ENCODE measurements around the gene TUBGCP2.

TUBGCP2 gene

GRCh38 chr10:133341983-133342382 is 33.3 kb upstream of the TUBGCP2 start:
- no peak for DNase-seq (ENCODE audit: low read depth)

GRCh38 chr10:133339708-133340380 is 31.2 kb upstream of the TUBGCP2 start:
- DNase-seq (ENCODE audit: low read depth), result no peak

GRCh38 chr10:133338080-133339071 is 29.7 kb upstream of the TUBGCP2 start:
- no peak for DNase-seq (ENCODE audit: low read depth)

- no peak for DNase-seq (ENCODE audit: low read depth)
Observed at GRCh38 chr10:133337370-133337725, 28.7 kb upstream of the TUBGCP2 start.

- peak; percentile 31 for DNase-seq (ENCODE audit: low read depth)
Observed at GRCh38 chr10:133336577-133337369, 28.1 kb upstream of the TUBGCP2 start, which contains the start of gene CALY. TSS of gene CALY (minus strand) at chr10:133336896. CDS start at chr10:133328989, 7,907 bp downstream.

- DNase-seq (ENCODE audit: low read depth), result no peak
Observed at GRCh38 chr10:133336118-133336576, 27.5 kb upstream of the TUBGCP2 start.

GRCh38 chr10:133335246-133336117 is 26.8 kb upstream of the TUBGCP2 start:
- DNase-seq (ENCODE audit: low read depth), result peak; percentile 57

GRCh38 chr10:133334503-133335245 is 26.0 kb upstream of the TUBGCP2 start:
- DNase-seq (ENCODE audit: low read depth), result no peak

GRCh38 chr10:133332936-133333699 is 24.4 kb upstream of the TUBGCP2 start:
- no peak for DNase-seq (ENCODE audit: low read depth)

- peak; percentile 73 for DNase-seq (ENCODE audit: low read depth)
Observed at GRCh38 chr10:133329491-133330202, 21.0 kb upstream of the TUBGCP2 start.

GRCh38 chr10:133328358-133329343 is 20.0 kb upstream of the TUBGCP2 start:
- no peak for DNase-seq (ENCODE audit: low read depth)

- DNase-seq (ENCODE audit: low read depth), result peak; percentile 24
Observed at GRCh38 chr10:133327651-133328357, 19.1 kb upstream of the TUBGCP2 start.

- DNase-seq (ENCODE audit: low read depth), result peak; percentile 63
Observed at GRCh38 chr10:133326745-133327650, 18.3 kb upstream of the TUBGCP2 start.

- no peak for DNase-seq (ENCODE audit: low read depth)
Observed at GRCh38 chr10:133326223-133326551, 17.5 kb upstream of the TUBGCP2 start.

GRCh38 chr10:133325440-133326222 is 17.0 kb upstream of the TUBGCP2 start:
- no peak for DNase-seq (ENCODE audit: low read depth)
